T-helper 2 cell treated with Interferon-gamma antibody and Interleukin-4, amounts not matched to agents 5 μg/mL and 100 μg/mL, for 36 hours (primary cell): Measurements from ENCODE around the gene PBX3.

Experiments used
- DNase-seq: peaks from one replicate; pipeline ENCODE4 v3.0.0; 2021; ENCODE audit warnings: low spot score
- H3K27ac Mint-ChIP-seq: one replicate; pipeline ENCODE4 v1.8.0; 2021; ENCODE audit warnings: mild to moderate bottlenecking, mixed read lengths
- H3K27me3 Mint-ChIP-seq: one replicate; pipeline ENCODE4 v1.8.0; 2021; ENCODE audit warnings: low read depth, mixed read lengths
- H3K36me3 Mint-ChIP-seq: one replicate; pipeline ENCODE4 v1.8.0; 2021; ENCODE audit warnings: low read depth, mixed read lengths
- H3K4me1 Mint-ChIP-seq: one replicate; pipeline ENCODE4 v1.8.0; 2021; ENCODE audit warnings: low read depth, mixed read lengths
- H3K4me3 Mint-ChIP-seq: one replicate; pipeline ENCODE4 v1.8.0; 2022; ENCODE audit warnings: mild to moderate bottlenecking, moderate library complexity, mixed read lengths
- H3K9me3 Mint-ChIP-seq: one replicate; pipeline ENCODE4 v1.8.0; 2021; ENCODE audit warnings: mixed read lengths

PBX3 gene

DNA sequence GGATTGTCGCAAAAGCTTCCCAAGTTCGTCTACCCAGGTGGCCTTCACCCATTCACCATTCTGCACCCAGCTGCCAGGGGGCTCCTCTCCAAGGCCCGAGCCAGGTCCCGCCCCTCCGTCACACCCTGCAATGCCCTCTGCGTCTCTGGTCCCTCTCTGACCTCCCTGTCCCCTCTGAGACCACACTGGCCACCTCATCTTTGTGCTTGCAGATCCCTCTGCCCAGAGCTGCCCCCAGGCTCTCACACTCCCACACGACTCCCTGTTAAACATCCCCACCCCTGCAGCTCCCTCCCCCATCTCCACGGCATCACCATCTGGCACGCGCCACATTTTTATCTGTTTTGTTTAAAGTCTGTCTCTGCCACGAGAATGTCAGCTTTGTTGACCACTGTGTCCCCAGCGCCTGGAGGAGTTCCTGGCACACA, 243.6 kb downstream of the PBX3 start:
- H3K27ac Mint-ChIP-seq: no peak overlapping the region
- no peak overlapping the region for H3K4me3 Mint-ChIP-seq
- no peaks in the 10 kb centered on the region for H3K9me3 Mint-ChIP-seq
- no peaks in the 10 kb centered on the region for H3K27me3 Mint-ChIP-seq
- DNase-seq: no peak
- no peaks in the 10 kb centered on the region for H3K4me1 Mint-ChIP-seq
- no peaks in the 10 kb centered on the region for H3K36me3 Mint-ChIP-seq

GRCh38 chr9:125991886-125992529, 244.8 kb downstream of the PBX3 start:
- DNase-seq: no peak
- H3K4me1 Mint-ChIP-seq: no peaks in the 10 kb centered on the region

GRCh38 chr9:125992557-125992956, 245.4 kb downstream of the PBX3 start:
- Mint-ChIP-seq H3K27me3 (peaks cover 3% of the 10 kb centered on the region), H3K27ac (no peak overlapping the region)

More at GRCh38 chr9:125991886-125992529, 244.8 kb downstream of the PBX3 start:
- no peak overlapping the region for H3K27ac Mint-ChIP-seq
- H3K27me3 Mint-ChIP-seq: no peaks in the 10 kb centered on the region
- no peaks in the 10 kb centered on the region for H3K9me3 Mint-ChIP-seq
- H3K36me3 Mint-ChIP-seq: no peaks in the 10 kb centered on the region
- no peak overlapping the region for H3K4me3 Mint-ChIP-seq

GRCh38 chr9:125993466-125993865, 246.3 kb downstream of the PBX3 start:
- H3K4me1 Mint-ChIP-seq: no peaks in the 10 kb centered on the region
- H3K4me3 Mint-ChIP-seq: no peak overlapping the region
- H3K36me3 Mint-ChIP-seq: no peaks in the 10 kb centered on the region
- H3K9me3 Mint-ChIP-seq: no peaks in the 10 kb centered on the region
- no peak for DNase-seq
- H3K27ac Mint-ChIP-seq: no peak overlapping the region
- H3K27me3 Mint-ChIP-seq: peaks cover 3% of the 10 kb centered on the region

More at GRCh38 chr9:125992557-125992956, 245.4 kb downstream of the PBX3 start:
- DNase-seq: no peak
- H3K4me1 Mint-ChIP-seq: no peaks in the 10 kb centered on the region
- no peaks in the 10 kb centered on the region for H3K9me3 Mint-ChIP-seq
- H3K4me3 Mint-ChIP-seq: no peak overlapping the region
- no peaks in the 10 kb centered on the region for H3K36me3 Mint-ChIP-seq

DNA sequence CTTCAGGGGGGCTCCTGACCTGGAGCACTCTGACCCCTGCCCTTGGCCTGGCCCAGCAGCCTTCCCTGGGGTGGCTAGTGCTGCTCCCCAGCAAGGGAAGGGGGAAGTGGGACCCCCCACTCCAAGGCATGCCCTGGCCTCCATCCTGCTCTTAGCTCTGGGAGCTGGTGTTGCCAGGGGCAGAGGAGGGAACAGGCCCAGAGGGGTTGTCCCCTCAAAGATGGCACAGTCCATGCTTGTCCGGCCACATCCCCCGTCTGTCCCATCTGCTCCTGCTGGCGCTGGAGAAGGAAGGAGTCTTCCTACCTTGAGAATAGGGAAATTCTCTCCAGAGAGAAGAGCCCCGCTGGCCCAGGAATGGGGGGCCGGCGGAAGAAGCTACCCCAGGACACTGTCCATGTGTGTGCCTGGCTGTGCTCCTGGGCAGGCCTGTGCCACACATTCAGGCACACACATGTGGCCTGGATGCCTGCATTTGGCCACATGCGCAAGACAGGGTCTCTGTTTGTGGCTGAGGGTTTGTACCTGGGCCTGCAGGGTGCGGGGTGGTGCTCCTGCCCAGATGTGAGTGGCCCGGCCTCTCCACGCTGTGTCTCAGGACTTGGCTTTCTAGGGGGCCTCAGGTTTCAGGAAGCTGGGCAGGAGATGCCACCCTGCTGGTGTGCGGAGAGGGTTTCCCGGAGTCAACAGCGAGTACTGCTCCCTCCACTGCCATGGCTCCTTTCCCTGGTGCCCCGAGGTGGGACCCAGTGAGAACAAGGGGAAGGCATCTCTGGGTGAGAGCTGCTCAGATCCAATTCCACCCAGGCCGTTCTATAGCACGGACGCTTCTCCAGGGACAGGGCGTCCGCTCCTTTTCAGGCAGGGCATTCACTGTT, 247.1 kb downstream of the PBX3 start:
- H3K27me3 Mint-ChIP-seq: peaks cover 3% of the 10 kb centered on the region
- H3K4me3 Mint-ChIP-seq: no peak overlapping the region
- H3K36me3 Mint-ChIP-seq: no peaks in the 10 kb centered on the region
- DNase-seq: no peak
- no peaks in the 10 kb centered on the region for H3K9me3 Mint-ChIP-seq
- H3K4me1 Mint-ChIP-seq: no peaks in the 10 kb centered on the region
- no peak overlapping the region for H3K27ac Mint-ChIP-seq

GRCh38 chr9:125995006-125995405, 247.8 kb downstream of the PBX3 start:
- DNase-seq: no peak

GRCh38 chr9:125995706-125996105, 248.5 kb downstream of the PBX3 start:
- H3K27ac Mint-ChIP-seq: no peak overlapping the region
- no peak overlapping the region for H3K4me3 Mint-ChIP-seq
- H3K9me3 Mint-ChIP-seq: no peaks in the 10 kb centered on the region
- no peaks in the 10 kb centered on the region for H3K36me3 Mint-ChIP-seq
- no peak for DNase-seq
- H3K4me1 Mint-ChIP-seq: no peaks in the 10 kb centered on the region
- peaks cover 3% of the 10 kb centered on the region for H3K27me3 Mint-ChIP-seq

More at GRCh38 chr9:125995006-125995405, 247.8 kb downstream of the PBX3 start:
- no peaks in the 10 kb centered on the region for H3K9me3 Mint-ChIP-seq
- H3K36me3 Mint-ChIP-seq: no peaks in the 10 kb centered on the region
- no peak overlapping the region for H3K4me3 Mint-ChIP-seq
- peaks cover 3% of the 10 kb centered on the region for H3K27me3 Mint-ChIP-seq
- no peaks in the 10 kb centered on the region for H3K4me1 Mint-ChIP-seq
- H3K27ac Mint-ChIP-seq: no peak overlapping the region

GRCh38 chr9:125996791-125997190, 249.6 kb downstream of the PBX3 start:
- no peak overlapping the region for H3K27ac Mint-ChIP-seq
- H3K9me3 Mint-ChIP-seq: no peaks in the 10 kb centered on the region
- H3K27me3 Mint-ChIP-seq: peaks cover 3% of the 10 kb centered on the region
- DNase-seq: no peak
- H3K4me1 Mint-ChIP-seq: no peaks in the 10 kb centered on the region
- no peak overlapping the region for H3K4me3 Mint-ChIP-seq
- no peaks in the 10 kb centered on the region for H3K36me3 Mint-ChIP-seq

GRCh38 chr9:125997196-125997823, 250.1 kb downstream of the PBX3 start:
- Mint-ChIP-seq H3K4me1 (no peaks in the 10 kb centered on the region), H3K27ac (no peak overlapping the region), H3K4me3 (no peak overlapping the region), H3K27me3 (peaks cover 3% of the 10 kb centered on the region), H3K36me3 (no peaks in the 10 kb centered on the region), H3K9me3 (no peaks in the 10 kb centered on the region)
- no peak for DNase-seq

GRCh38 chr9:125998837-125999503, 251.8 kb downstream of the PBX3 start:
- no peaks in the 10 kb centered on the region for H3K4me1 Mint-ChIP-seq
- H3K27me3 Mint-ChIP-seq: peaks cover 3% of the 10 kb centered on the region
- H3K36me3 Mint-ChIP-seq: no peaks in the 10 kb centered on the region
- H3K9me3 Mint-ChIP-seq: no peaks in the 10 kb centered on the region
- no peak overlapping the region for H3K4me3 Mint-ChIP-seq
- H3K27ac Mint-ChIP-seq: no peak overlapping the region
- DNase-seq: no peak

DNA sequence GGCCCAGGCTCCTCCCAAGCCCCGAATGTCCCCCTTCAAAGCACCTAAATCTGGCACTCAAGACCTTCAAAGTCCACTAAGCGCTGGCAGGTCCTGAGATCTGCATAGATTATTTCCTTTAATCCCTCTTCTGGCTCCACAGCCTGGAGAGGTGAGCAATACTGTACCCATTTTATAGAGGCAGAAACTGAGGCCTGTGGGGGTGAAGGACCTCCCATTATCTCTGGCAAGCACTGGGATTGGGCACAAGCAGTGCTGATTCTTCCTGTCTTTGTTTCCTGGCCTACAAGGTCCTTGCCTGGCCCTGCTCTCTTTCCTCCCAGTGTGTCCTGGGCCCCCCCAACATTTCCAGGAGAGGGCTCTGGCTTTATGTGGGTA, 252.3 kb downstream of the PBX3 start:
- DNase-seq: no peak
- peaks cover 3% of the 10 kb centered on the region for H3K27me3 Mint-ChIP-seq
- no peak overlapping the region for H3K27ac Mint-ChIP-seq
- H3K4me3 Mint-ChIP-seq: no peak overlapping the region
- H3K36me3 Mint-ChIP-seq: no peaks in the 10 kb centered on the region
- no peaks in the 10 kb centered on the region for H3K4me1 Mint-ChIP-seq
- no peaks in the 10 kb centered on the region for H3K9me3 Mint-ChIP-seq

- Mint-ChIP-seq H3K4me3 (no peak overlapping the region), H3K27me3 (peaks cover 3% of the 10 kb centered on the region), H3K4me1 (no peaks in the 10 kb centered on the region), H3K36me3 (no peaks in the 10 kb centered on the region), H3K27ac (no peak overlapping the region), H3K9me3 (no peaks in the 10 kb centered on the region)
- no peak for DNase-seq
Observed at GRCh38 chr9:126000256-126000655, 253.1 kb downstream of the PBX3 start.

- H3K27me3 Mint-ChIP-seq: peaks cover 3% of the 10 kb centered on the region
- H3K9me3 Mint-ChIP-seq: no peaks in the 10 kb centered on the region
- no peak for DNase-seq
- H3K4me1 Mint-ChIP-seq: no peaks in the 10 kb centered on the region
- H3K4me3 Mint-ChIP-seq: no peak overlapping the region
- H3K27ac Mint-ChIP-seq: no peak overlapping the region
- no peaks in the 10 kb centered on the region for H3K36me3 Mint-ChIP-seq
Observed at GRCh38 chr9:126000731-126001580, 253.8 kb downstream of the PBX3 start.
